ENCODE measurements around the gene CEACAM8. TPM values are rescaled to one million over a fixed set of nuclear protein-coding genes. Genes with fewer than 3 reads are reported as not detected.

Gene CEACAM8
- total RNA-seq, 3 donors from 2014 or later (not counting 1 experiment from before 2014, with no cell fraction given), result not detected

DNA sequence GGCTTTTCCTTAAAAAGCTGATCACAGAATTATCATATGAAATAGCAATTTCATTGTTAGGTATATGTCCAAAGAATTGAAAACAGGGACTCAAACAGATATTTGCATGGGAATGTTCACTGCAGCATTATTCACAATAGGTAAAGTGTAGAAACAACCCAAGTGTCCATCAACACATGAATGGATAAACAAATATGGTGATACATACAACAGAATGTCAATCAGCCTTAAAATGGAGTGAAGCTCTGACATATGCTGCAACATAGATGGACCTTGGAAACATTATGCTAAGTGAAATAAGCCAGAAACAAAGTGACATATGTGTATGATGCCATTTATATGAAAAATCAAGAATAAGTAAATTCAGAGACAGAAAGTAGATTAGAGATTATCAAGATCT lies 60.3 kb downstream of the CEACAM8 start:
- Mint-ChIP-seq H3K4me1 (peaks cover 0 to 1% of the 10 kb centered on the region in 2 donors), H3K27ac (no peak overlapping the region), H3K4me3 (no peak overlapping the region), H3K9me3 (no peaks in the 10 kb centered on the region), H3K36me3 (no peaks in the 10 kb centered on the region), H3K27me3 (ENCODE audit: low read depth in 2 of 2) (peaks cover 0 to 9% of the 10 kb centered on the region in 2 donors)
- H3K4me1 ChIP-seq (ENCODE audit: control insufficient read depth, insufficient read depth, low read length), result no peaks in the 10 kb centered on the region
- intact Hi-C loops (cut with micrococcal nuclease), result no loop called here
- no peak overlapping the region for H3K4me3 ChIP-seq (ENCODE audit: low read length)
- H3K36me3 ChIP-seq (ENCODE audit: control insufficient read depth, insufficient read depth, low read length), result no peaks in the 10 kb centered on the region
- DNase-seq (no peak), ATAC-seq (no peak)
- no peaks in the 10 kb centered on the region for H3K9me3 ChIP-seq (ENCODE audit: control insufficient read depth, insufficient read depth, low read length)
- no peak overlapping the region for H3K27ac ChIP-seq (ENCODE audit: low read length)
- H3K27me3 ChIP-seq (ENCODE audit: control insufficient read depth, insufficient read depth, low read length), result no peaks in the 10 kb centered on the region
- TF ChIP-seq, protein P1, sequence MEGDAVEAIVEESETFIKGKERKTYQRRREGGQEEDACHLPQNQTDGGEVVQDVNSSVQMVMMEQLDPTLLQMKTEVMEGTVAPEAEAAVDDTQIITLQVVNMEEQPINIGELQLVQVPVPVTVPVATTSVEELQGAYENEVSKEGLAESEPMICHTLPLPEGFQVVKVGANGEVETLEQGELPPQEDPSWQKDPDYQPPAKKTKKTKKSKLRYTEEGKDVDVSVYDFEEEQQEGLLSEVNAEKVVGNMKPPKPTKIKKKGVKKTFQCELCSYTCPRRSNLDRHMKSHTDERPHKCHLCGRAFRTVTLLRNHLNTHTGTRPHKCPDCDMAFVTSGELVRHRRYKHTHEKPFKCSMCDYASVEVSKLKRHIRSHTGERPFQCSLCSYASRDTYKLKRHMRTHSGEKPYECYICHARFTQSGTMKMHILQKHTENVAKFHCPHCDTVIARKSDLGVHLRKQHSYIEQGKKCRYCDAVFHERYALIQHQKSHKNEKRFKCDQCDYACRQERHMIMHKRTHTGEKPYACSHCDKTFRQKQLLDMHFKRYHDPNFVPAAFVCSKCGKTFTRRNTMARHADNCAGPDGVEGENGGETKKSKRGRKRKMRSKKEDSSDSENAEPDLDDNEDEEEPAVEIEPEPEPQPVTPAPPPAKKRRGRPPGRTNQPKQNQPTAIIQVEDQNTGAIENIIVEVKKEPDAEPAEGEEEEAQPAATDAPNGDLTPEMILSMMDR (IDR thresholded peaks at IDR 0.05), result no peak

DNA sequence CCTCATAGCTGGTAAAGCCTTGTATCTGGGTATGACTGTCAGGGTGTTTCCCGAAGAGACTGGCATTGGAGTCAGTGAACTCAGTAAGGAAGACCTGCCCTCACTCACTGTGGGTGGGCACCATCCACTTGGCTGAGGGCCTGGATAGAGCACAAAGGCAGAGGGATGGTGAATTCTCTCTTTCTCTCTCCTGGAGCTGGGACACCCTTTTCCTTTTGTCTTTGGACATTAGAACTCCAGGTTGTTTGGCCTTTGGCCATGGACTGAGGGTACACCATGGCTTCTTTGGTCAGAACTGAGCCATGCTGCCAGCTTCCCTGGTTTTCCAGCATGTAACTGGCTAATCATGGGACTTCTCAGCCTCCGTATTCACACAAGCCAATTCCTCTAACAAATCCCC lies 61.8 kb downstream of the CEACAM8 start:
- no peak overlapping the region for H3K4me3 Mint-ChIP-seq
- no peaks in the 10 kb centered on the region for H3K27me3 Mint-ChIP-seq (ENCODE audit: low read depth in 2 of 2)
- Histone ChIP-seq H3K9me3 (ENCODE audit: control insufficient read depth, insufficient read depth, low read length) (no peaks in the 10 kb centered on the region), H3K27ac (ENCODE audit: low read length) (no peak overlapping the region), H3K27me3 (ENCODE audit: control insufficient read depth, insufficient read depth, low read length) (no peaks in the 10 kb centered on the region), H3K36me3 (ENCODE audit: control insufficient read depth, insufficient read depth, low read length) (no peaks in the 10 kb centered on the region), H3K4me1 (ENCODE audit: control insufficient read depth, insufficient read depth, low read length) (peaks cover 14% of the 10 kb centered on the region), H3K4me3 (ENCODE audit: low read length) (no peak overlapping the region)
- H3K27ac Mint-ChIP-seq, result no peak overlapping the region
- intact Hi-C loops (cut with micrococcal nuclease), result no loop called here
- H3K9me3 Mint-ChIP-seq, result no peaks in the 10 kb centered on the region
- DNase-seq (no peak), ATAC-seq (no peak)
- H3K36me3 Mint-ChIP-seq, result no peaks in the 10 kb centered on the region
- TF ChIP-seq, protein P1 (IDR thresholded peaks at IDR 0.05), result no peak
- H3K4me1 Mint-ChIP-seq, result peaks cover 6 to 16% of the 10 kb centered on the region in 2 donors
- WGBS (ENCODE audit: insufficient coverage), result 92% methylated on average over 2 of the region's 2 CpGs

DNA sequence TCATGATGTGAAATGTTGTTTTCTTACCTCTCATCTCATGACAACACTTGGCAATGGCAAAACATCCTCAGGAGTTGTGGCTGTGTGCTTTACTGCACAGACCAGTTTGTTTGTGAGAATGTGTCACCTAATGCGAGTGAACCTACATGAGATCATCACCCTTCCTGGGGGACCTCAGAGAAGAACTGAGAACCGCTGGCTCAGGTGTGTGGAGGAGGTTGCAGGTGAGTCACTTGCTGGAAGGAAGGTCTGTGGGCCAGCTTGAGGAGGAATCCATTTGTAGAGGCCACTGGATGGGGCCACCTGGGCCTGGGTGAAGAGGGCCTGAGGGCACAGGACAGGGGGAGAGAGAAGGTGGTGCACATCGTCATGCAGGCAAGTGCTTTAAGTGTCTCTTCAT lies 63.4 kb downstream of the CEACAM8 start:
- no peak overlapping the region for H3K4me3 Mint-ChIP-seq
- no peaks in the 10 kb centered on the region for H3K27me3 ChIP-seq (ENCODE audit: control insufficient read depth, insufficient read depth, low read length)
- intact Hi-C loops (cut with micrococcal nuclease), result no loop called here
- peaks cover 6 to 17% of the 10 kb centered on the region in 2 donors for H3K4me1 Mint-ChIP-seq
- DNase-seq (no peak), ATAC-seq (no peak)
- no peak overlapping the region for H3K27ac ChIP-seq (ENCODE audit: low read length)
- H3K36me3 Mint-ChIP-seq, result no peaks in the 10 kb centered on the region
- no peaks in the 10 kb centered on the region for H3K27me3 Mint-ChIP-seq (ENCODE audit: low read depth in 2 of 2)
- no peaks in the 10 kb centered on the region for H3K36me3 ChIP-seq (ENCODE audit: control insufficient read depth, insufficient read depth, low read length)
- no peak overlapping the region for H3K27ac Mint-ChIP-seq
- H3K4me1 ChIP-seq (ENCODE audit: control insufficient read depth, insufficient read depth, low read length), result peaks cover 14% of the 10 kb centered on the region
- no peaks in the 10 kb centered on the region for H3K9me3 Mint-ChIP-seq
- 87% methylated on average over 2 of the region's 3 CpGs for WGBS (ENCODE audit: insufficient coverage)
- H3K4me3 ChIP-seq (ENCODE audit: low read length), result no peak overlapping the region
- no peaks in the 10 kb centered on the region for H3K9me3 ChIP-seq (ENCODE audit: control insufficient read depth, insufficient read depth, low read length)
- TF ChIP-seq, protein P1 (IDR thresholded peaks at IDR 0.05), result no peak

Other genes with a start within 250 kb of the CEACAM8 start
- gene CNFN, start 204.6 kb downstream of the CEACAM8 start, total RNA-seq, result 1 to 10 TPM in 1 of 3 donors, not detected in 2; 1.3 TPM
- 10 to 100 TPM in 2 of 3 donors, 1 to 10 TPM in 1; 5.3 to 13.3 (median 11.7) TPM for gene LIPE, start 167.5 kb downstream of the CEACAM8 start, total RNA-seq
- gene CXCL17, start 152.0 kb downstream of the CEACAM8 start, total RNA-seq, result not detected
- 1 to 10 TPM in 2 of 3 donors, not detected in 1; 1.3 to 1.9 TPM for gene CEACAM1, start 66.4 kb downstream of the CEACAM8 start, total RNA-seq
- not detected for gene PSG3, start 145.6 kb upstream of the CEACAM8 start, total RNA-seq
- not detected for gene PSG8, start 170.8 kb upstream of the CEACAM8 start, total RNA-seq

Measured in natural killer cell (primary cell).